ENCODE data around the gene C10orf90. TPM values are rescaled to one million over a fixed set of nuclear protein-coding genes. Genes with fewer than 3 reads are reported as not detected.

The C10orf90 gene
- total RNA-seq, 1 experiment from 2014 or later = 0.18 TPM

GRCh38 chr10:126544565-126544964 lies 125.9 kb downstream of the C10orf90 start:
- H3K36me3 ChIP-seq (ENCODE audit: low read depth, low read length) = no peaks in the 10 kb centered on the region
- no peaks in the 10 kb centered on the region for H4K20me1 ChIP-seq (ENCODE audit: low read length)
- no peaks in the 10 kb centered on the region for H3K4me1 ChIP-seq (ENCODE audit: insufficient read depth, low read length)
- H3K4me2 ChIP-seq (ENCODE audit: low read length) = no peak overlapping the region
- no peak for TF ChIP-seq CTCF (conservative IDR thresholded peaks at IDR 0.05; ENCODE audit: low read depth, low read length)
- TF ChIP-seq EZH2 (IDR thresholded peaks at IDR 0.05; ENCODE audit: low read length, unreplicated experiment) = no peak
- TF ChIP-seq EZH2phosphoT487 (IDR thresholded peaks at IDR 0.05; ENCODE audit: borderline replicate concordance, low read length) = no peak
- no peak for ATAC-seq
- H3K9me3 ChIP-seq (ENCODE audit: low read length) = no peaks in the 10 kb centered on the region
- H3F3A ChIP-seq (ENCODE audit: low read length, unreplicated experiment) = no peaks in the 10 kb centered on the region
- H3K9ac ChIP-seq (ENCODE audit: low read length) = no peak overlapping the region
- DNase-seq = no peak
- no peaks in the 10 kb centered on the region for H3K9me2 ChIP-seq (replicated peaks; ENCODE audit: low read length)
- no TSS peak for BruUV-seq (replicated peaks)
- H3K4me3 ChIP-seq (ENCODE audit: low read length) = no peak overlapping the region
- H2AFZ ChIP-seq (ENCODE audit: low read length) = no peak overlapping the region
- no peaks in the 10 kb centered on the region for H3K79me2 ChIP-seq (ENCODE audit: low read length)
- CTCF ChIA-PET = no interaction called here
- H3K27me3 ChIP-seq (ENCODE audit: low read length) = no peaks in the 10 kb centered on the region
- H3K27ac ChIP-seq (ENCODE audit: low read length) = no peak overlapping the region
- POLR2A ChIA-PET (ENCODE audit: unreplicated experiment) = no interaction called here
- intact Hi-C loops (cut with micrococcal nuclease) = no loop called here

GRCh38 chr10:126538439-126539135 lies 131.9 kb downstream of the C10orf90 start:
- DNase-seq (peak; percentile 74), ATAC-seq (peak; percentile 87)
- no peak overlapping the region for H3K9ac ChIP-seq (ENCODE audit: low read length)
- H3K4me3 ChIP-seq (ENCODE audit: low read length) = no peak overlapping the region
- BruUV-seq (replicated peaks) = no TSS peak
- no peak overlapping the region for H3K27ac ChIP-seq (ENCODE audit: low read length)
- no peaks in the 10 kb centered on the region for H4K20me1 ChIP-seq (ENCODE audit: low read length)
- CTCF ChIA-PET = interaction anchor here (0.6 kb wide), 1 partner anchor 43 kb away, joined by 3 read pairs; no protein-coding TSS in a partner anchor
- intact Hi-C loops (cut with micrococcal nuclease) = no loop called here
- no peaks in the 10 kb centered on the region for H3F3A ChIP-seq (ENCODE audit: low read length, unreplicated experiment)
- no peaks in the 10 kb centered on the region for H3K9me2 ChIP-seq (replicated peaks; ENCODE audit: low read length)
- H3K9me3 ChIP-seq (ENCODE audit: low read length) = no peaks in the 10 kb centered on the region
- no peak overlapping the region for H2AFZ ChIP-seq (ENCODE audit: low read length)
- TF ChIP-seq EZH2 (IDR thresholded peaks at IDR 0.05; ENCODE audit: low read length, unreplicated experiment) = no peak
- no peak for TF ChIP-seq CTCF (conservative IDR thresholded peaks at IDR 0.05; ENCODE audit: low read depth, low read length)
- no peak for TF ChIP-seq EZH2phosphoT487 (IDR thresholded peaks at IDR 0.05; ENCODE audit: borderline replicate concordance, low read length)
- no peaks in the 10 kb centered on the region for H3K27me3 ChIP-seq (ENCODE audit: low read length)
- no peak overlapping the region for H3K4me2 ChIP-seq (ENCODE audit: low read length)
- peaks cover 9% of the 10 kb centered on the region for H3K4me1 ChIP-seq (ENCODE audit: insufficient read depth, low read length)
- no peaks in the 10 kb centered on the region for H3K36me3 ChIP-seq (ENCODE audit: low read depth, low read length)
- POLR2A ChIA-PET (ENCODE audit: unreplicated experiment) = no interaction called here
- no peaks in the 10 kb centered on the region for H3K79me2 ChIP-seq (ENCODE audit: low read length)

GRCh38 chr10:126536656-126537055 lies 133.8 kb downstream of the C10orf90 start:
- ChIA-PET CTCF (no interaction called here), POLR2A (ENCODE audit: unreplicated experiment) (no interaction called here)
- DNase-seq (no peak), ATAC-seq (no peak)
- H3K9ac ChIP-seq (ENCODE audit: low read length) = no peak overlapping the region
- H3F3A ChIP-seq (ENCODE audit: low read length, unreplicated experiment) = no peaks in the 10 kb centered on the region
- no TSS peak for BruUV-seq (replicated peaks)
- H2AFZ ChIP-seq (ENCODE audit: low read length) = no peak overlapping the region
- no peaks in the 10 kb centered on the region for H3K79me2 ChIP-seq (ENCODE audit: low read length)
- intact Hi-C loops (cut with micrococcal nuclease) = no loop called here
- H3K9me3 ChIP-seq (ENCODE audit: low read length) = no peaks in the 10 kb centered on the region
- H3K4me2 ChIP-seq (ENCODE audit: low read length) = no peak overlapping the region
- TF ChIP-seq EZH2 (IDR thresholded peaks at IDR 0.05; ENCODE audit: low read length, unreplicated experiment) = no peak
- TF ChIP-seq EZH2phosphoT487 (IDR thresholded peaks at IDR 0.05; ENCODE audit: borderline replicate concordance, low read length) = no peak
- no peaks in the 10 kb centered on the region for H3K9me2 ChIP-seq (replicated peaks; ENCODE audit: low read length)
- no peak overlapping the region for H3K4me3 ChIP-seq (ENCODE audit: low read length)
- H3K27me3 ChIP-seq (ENCODE audit: low read length) = no peaks in the 10 kb centered on the region
- H4K20me1 ChIP-seq (ENCODE audit: low read length) = no peaks in the 10 kb centered on the region
- no peaks in the 10 kb centered on the region for H3K36me3 ChIP-seq (ENCODE audit: low read depth, low read length)
- peaks cover 9% of the 10 kb centered on the region for H3K4me1 ChIP-seq (ENCODE audit: insufficient read depth, low read length)
- H3K27ac ChIP-seq (ENCODE audit: low read length) = no peak overlapping the region
